ENCODE results near the gene LRBA.

LRBA gene

DNA sequence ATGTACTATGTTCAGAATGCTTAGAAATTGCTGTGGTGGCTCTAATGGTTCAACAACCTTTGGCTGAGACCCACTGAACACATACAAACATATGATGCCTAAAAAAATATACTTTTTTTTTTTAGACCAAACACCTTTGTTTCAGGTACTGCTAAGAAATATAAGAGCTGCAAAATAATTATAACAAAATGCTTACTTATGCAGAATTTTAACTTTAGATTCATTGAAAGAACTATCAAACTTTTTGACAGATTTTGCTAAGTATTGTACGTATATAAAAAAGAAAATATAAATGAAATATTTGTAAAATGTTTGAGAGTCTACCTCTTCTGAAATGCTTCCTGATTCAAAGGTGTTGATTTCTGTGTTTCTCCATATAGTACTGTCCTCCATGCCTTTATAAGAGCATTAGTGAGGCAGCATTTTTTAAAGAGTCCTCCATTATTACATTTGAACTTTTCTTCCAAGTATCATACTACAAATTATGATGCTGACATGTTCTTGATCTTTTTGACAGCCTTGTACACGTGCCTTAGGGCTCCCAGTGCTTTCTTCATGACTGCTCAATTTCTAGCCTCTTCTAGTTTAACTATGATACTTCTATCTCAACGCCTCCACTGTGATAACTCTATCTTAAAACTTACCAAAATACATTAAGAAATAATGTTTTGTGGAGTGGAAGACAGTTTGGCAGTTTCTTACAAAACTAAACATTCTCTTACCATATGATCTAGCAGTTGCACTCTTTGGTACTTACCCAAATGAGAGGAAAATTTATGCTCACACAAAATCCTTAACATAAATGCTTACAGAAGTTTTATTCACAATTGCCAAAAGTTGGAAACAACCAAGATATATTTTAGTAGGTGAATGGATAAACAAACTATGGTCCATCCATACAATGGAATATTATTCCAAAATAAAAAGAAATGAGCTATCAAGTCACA, 645.4 kb downstream of the LRBA start:
- no peak for DNase-seq (ENCODE audit: low read depth in 2 of 2)

DNA sequence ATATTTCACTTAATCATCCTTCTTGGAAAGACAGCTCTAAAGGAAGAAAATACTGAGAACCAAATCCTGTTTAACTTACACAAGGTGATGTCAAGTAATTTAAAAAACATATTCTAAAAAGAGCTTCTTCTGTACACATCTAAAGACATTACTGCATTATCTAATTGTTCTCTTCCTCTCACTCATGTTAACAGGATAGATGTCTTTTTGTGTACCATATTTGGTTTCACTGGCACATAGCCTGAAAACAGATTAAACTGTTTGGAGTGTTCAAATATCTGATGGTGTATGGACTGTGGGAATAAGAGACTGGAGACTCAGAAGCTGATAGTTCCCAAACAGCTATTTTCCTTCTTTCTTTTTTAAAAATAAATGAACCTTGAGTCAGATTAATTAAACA, 646.4 kb downstream of the LRBA start:
- DNase-seq (ENCODE audit: low read depth in 2 of 2) = no peak

DNA sequence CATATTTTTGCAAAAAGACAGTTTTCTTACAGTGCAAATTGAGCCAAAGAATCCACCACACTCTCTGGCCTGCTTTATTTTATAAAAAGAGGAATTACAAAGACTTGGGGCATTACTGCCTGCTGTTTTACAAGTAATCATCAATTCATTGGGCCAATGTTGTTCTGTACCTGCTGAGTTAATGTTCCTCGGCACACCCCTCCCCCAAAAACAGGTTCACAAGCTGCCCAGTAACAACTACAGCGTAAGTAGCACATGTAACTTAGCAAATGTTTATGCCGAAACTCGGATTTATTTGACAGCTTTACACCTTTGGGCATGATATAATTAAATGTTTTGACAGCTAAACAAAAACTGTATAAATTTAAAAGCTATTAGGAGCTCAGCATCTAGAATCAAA, 647.8 kb downstream of the LRBA start:
- DNase-seq (ENCODE audit: low read depth in 2 of 2) = no peak

DNA sequence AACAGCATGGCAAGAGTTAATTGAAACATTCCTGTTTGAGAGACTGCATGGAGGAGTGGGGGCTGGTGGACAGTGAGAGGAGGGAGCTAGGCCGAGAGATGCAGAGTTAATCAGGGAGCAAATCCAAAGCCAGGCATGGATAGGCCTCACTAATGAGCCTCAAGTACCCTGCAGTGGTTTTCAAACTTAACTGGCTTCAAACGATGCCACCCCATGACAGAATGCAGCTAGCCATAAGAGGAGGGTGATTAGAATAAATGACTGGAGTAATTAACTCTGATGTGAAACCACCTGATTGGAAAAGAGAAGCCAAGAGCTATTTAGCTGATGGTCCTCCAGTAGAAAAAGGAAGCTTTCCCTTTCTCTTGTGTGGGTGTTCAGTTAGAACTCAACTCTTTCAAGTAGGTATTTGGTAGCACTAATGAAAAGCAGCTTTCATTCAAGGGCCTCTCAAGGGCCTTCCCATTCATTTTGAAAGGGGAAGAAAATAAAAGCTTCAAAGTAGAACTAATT, 648.5 kb downstream of the LRBA start:
- no peak for DNase-seq (ENCODE audit: low read depth in 2 of 2)

DNA sequence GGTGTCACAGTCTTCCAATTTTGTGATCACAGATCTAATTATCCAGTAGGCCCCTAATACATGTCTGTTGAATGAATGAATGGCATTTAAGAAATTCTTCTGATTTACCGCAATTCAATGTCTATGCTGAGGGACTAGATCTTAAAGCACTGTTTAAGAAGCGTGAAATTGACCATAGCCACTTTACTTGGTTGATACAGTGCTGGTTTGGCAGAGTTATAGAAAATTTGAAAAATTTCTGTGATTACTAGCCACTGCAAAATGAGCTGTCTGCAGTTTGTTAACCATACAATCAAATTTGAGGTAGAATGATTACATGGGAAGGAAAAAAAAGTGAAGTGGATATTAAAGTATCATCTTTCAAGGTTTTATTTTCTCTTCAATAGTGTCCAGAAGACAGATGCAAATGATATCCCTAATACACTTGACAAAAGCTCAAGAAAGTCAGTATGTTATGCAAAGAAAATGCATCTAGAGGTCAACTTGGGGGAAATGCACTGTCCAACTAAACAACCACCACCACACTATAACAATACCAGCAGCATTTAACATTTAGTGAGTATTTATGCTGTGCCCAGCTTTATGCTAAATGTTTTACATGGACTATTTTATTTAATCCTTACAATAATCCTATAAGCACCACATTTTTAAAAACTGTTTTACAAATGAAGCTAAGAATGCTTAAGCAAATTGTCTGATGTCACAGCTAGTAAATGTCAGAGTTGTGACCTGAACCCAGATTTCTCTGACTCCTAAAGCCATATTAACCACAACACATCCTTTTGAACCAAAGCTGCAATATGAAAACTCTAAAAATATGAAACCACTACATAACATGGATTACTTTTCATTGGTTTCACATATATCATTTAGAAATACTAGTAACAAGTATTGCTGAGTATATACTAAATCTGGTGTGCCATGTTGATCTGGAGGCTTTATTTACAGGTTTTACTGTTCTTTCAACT, 651.1 kb downstream of the LRBA start:
- no peak for DNase-seq (ENCODE audit: low read depth in 2 of 2)

DNA sequence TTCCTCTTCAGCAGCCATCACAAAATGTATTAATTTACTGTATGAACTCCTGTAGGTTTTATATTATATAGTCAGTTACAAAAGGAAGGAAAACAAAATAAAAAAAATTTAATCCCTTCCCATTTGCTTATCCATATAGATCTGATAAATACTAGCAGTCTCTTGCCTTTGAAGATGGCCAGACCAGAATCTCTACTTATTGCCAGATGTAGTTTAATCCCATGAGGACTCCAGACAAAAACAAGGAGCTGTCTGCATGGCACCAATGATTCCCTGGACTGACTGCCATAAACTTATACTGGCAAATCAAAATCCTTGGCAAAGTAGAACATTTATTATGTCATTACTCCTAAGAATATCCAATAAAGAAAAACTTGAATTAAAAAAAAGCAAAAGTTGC, 656.4 kb downstream of the LRBA start:
- no peak for DNase-seq (ENCODE audit: low read depth in 2 of 2)

DNA sequence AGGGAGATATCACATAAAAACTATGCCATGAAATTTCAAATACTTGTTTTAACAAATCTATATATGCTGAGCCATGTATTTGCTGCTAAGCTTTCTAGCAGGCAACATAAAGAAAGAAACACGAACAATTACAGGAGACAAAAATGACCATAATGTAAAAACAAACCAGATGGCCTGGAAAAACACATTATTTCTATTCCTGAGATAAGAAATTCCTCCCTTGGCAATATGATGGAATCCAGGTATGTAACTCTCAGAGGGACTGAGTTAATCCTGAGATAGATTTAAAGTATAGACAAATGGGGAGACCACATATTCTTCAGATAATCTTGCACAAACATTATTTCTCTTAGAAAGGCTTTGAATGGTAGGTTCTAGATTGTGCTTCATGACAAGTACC, 657.3 kb downstream of the LRBA start:
- DNase-seq (ENCODE audit: low read depth in 2 of 2) = no peak

DNA sequence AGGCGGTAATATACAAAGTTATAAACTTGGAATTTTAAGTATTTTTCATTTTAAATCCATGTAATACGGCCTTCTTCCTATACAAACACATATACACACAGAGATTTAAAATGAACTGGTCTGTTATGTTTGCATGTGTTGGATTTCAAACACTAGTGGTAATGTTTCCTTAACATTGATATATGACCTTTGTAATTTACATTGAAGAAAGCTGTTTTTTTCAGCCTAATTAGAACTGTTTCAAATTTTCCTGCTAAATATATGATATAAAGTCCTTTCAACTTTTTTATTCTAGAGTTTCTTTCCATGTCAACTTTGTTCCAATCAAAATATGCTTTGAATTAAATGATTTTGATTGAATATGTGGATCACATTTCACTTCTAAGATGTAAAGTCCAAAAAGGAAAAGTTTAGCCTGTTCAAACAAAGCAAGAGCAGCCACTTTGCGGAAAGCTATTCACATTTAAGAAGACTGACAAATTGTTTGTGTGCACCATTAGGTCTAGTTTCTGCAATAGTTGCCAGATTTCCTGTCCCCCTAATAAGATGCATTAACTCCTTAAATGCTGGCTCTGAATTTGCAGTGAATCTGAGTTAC, 659.1 kb downstream of the LRBA start:
- DNase-seq (ENCODE audit: low read depth in 2 of 2) = no peak

DNA sequence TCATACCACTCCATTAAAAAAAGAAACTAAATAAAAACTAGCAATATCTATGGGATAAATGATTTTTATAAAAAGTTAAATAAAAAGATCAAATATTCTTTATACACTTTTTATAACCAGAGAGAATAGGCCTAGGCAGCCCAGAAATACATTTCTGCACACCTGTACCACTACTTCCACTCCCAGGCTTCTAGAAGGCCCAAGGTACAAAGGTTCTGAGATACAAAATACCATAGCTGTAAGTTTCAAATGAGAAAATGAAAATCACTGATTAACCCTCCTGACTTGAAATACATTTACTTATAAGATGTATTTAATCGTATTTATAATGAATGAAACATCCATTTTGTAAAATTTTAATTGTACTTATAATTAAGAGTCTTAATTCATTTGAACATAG, 659.7 kb downstream of the LRBA start:
- no peak for DNase-seq (ENCODE audit: low read depth in 2 of 2)

DNA sequence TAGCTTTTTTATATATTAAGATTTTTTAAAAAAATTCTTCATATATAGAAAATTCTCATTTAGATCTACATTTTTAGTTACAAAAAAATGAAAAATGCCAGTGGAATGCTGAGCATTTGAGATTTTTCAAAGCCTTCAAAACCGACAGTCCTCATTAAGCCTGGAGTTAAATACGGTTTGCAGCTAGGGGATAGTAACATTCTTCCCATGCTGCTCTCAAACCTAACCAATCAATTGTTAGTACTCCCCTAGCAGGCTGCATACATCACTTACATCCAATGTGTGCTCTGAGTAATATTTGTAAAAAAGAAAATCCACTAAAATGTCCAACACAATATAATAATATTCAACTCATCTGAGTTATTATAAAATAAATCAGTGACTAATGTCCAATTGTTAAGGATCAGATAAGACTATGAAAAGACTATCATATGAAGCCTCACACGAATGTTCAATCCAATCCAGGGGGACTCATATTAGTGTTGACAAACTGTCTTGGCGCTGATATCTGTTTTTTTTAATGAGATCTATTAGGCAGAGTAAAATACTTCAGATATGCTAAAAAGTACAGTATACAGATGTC, 660.8 kb downstream of the LRBA start:
- DNase-seq (ENCODE audit: low read depth in 2 of 2) = no peak

DNA sequence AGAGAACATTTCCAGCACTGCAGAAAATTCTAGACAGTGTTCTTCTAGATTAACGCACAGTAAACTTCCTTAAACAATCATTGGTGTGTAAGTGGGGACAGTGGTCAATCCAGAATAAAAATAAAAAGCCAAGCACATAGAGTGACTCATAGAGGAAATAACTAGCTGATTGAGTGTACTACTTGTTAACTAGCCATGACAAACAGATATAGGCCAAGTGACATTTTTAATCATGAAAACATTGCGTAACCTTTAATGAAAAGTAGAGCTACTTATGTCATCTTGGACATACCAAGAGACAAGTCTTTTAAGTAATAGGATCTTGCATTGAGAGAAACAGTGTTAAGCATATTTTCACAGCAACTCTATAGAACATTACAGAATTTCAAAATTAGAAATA, 667.0 kb downstream of the LRBA start:
- no peak for DNase-seq (ENCODE audit: low read depth in 2 of 2)

DNA sequence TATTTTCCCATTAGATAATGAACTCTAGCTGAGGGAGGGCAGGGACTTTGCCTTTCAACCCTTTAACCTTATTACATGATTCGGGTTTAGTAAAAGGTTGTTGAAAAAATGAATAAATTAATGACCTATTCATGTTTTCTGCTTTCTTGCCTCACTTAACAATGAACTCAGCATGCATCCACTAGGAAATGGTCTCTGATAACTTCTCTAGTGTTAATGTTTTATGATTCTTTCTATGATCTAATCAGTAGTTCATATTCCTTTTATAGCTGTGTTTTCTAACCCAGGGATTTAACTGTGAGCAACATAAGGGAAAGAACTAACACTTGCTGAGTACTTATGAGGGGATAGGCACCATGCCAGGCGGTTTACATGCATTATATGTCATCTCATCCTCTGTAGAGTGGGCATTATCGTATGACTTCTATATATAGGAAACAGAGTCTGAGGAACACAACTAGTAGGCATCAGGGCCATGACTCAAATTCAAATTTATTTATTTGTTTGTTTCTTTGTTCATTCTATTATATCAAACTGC, 669.8 kb downstream of the LRBA start:
- DNase-seq (ENCODE audit: low read depth in 2 of 2) = no peak

DNA sequence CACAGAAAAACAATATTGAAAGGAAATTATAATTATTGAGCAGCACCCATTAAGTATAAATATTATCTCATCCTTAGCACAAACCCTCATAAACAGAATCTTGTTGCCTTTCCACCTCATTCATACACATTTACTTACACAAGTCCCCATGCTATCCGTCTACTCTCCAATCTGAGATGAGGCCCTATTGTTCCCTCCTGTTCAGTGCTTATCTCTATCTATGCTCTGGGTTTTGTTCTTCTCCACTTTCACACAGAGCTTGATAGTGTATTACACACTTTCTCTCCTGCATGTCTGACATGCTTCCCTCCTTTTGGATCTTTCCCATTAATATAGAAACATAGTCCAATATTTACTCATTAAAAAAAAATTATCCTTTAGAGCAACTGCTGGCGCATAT, 671.3 kb downstream of the LRBA start:
- DNase-seq (ENCODE audit: low read depth in 2 of 2) = no peak

DNA sequence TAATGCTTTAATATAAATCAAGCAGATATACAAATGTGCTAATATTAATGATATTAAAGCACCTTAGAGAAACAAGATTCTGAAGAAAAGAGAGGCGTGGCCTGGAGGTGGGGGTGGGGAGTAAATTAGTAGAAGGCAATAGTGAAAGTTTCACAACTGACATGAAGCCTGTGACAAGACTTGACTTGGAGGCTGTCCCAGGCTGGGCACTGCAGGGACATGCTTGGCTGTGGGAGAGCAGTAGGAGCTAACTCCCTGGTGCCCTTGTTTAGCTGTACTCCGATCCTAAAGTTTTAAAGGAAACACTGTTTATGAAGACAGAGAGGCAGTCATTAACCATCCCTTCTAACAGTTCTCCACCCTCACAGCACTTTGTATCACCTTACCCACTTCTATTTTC, 672.1 kb downstream of the LRBA start:
- no peak for DNase-seq (ENCODE audit: low read depth in 2 of 2)

DNA sequence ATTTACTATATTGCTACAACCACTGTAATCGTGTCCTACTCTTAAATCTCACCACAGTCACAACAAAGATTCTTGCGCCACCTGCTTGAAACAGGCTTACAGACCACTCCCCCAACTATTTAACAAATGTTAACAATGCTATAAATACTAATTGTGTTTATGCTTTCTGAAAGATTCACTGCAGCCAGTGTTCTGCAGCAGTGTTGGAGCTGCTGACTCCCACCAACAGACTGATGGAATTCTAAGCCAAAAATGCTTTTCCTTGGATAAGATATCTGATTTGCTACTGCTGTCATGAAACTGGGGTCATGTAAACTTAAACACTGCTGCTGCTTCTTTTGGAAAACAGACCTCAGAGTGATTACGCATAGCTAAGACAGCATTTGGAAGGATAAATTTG, 677.4 kb downstream of the LRBA start:
- DNase-seq (ENCODE audit: low read depth in 2 of 2) = no peak

DNA sequence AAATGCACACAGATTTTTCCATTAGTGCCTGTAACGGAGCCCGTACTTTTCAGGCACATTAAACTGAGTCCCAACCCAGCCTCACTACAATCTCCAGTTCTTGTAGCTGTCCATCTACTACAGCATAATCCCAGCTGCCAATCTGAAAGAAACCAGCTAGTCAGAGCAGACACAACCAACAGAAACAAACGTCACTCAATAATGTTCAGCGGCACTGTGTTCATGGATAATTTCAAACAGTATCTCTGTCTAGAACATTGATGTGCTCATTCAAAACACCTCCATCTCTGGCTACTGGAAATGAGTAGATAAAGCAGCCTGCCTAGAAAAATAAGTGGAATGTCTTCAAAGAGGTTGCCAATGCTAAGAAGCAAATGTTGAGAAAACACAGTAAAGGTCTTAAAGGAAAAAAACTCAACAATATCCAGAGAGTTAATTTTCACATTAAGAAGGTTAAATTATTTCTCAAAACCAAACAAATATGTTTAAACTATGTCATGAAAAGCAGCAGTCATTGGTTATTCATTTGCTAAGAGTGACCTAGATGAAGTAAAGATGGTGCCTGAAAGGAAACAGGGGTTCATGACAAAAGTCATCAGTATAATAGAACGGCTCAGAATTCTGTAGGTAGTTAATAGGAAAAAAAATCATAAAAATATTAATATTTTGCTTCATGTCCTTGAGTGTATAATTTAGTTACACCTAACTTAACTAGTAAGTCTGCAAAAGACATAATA, 678.2 kb downstream of the LRBA start:
- no peak for DNase-seq (ENCODE audit: low read depth in 2 of 2)

DNA sequence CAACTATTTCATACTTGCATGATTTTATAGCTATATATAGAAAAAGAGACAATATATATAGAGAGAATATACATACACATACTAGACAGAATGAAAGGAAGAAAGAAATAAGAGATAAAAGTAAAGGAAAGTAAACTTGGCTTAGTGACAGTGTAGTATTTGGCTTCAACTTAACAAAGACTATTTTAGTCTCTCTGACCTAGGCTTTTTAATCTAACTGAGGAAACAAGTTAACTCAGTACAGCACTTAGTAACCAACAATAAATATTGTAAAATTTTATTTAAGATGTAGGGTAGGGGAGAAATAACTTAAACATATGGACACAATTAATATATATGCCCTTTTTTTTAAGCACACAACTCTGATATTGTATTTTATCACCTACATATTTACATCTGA, 682.1 kb downstream of the LRBA start:
- no peak for DNase-seq (ENCODE audit: low read depth in 2 of 2)

DNA sequence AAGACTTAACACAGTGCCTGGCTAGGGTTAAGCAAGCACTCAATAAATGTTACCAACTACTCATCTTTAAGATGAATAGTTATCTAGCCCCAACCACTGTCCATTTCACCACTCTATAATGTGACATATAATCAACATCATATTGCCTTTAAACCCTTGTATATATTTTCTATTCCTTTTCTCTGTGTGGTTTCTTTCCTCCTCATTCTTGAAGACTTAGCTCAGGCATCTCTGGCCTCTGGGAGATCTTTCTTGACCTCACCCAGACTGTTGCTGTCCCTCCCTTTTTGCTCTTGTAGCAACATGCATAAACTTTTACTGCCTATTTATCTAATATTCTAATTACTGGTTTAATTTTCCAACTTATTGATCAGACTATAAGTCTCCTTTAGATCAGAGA, 683.0 kb downstream of the LRBA start:
- no peak for DNase-seq (ENCODE audit: low read depth in 2 of 2)

DNA sequence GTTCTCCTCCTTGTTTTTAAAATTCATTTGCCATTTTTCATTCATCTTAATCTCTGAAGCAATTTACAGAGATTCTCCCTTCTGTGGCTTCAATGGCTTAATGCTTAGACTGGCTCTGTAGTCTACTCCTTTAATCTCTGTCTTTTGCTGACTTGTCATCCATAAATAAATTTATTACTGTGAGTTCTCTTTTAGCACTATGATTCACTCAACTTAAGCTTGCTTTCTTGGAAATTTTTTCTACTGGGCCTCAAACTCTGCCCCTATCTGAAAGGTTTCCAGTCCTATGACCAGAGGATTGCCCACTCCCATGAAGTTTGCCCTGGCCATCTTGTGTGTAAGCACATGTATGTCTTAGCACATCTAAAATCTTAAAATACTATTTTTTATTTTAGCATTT, 685.7 kb downstream of the LRBA start:
- DNase-seq (ENCODE audit: low read depth in 2 of 2) = no peak

DNA sequence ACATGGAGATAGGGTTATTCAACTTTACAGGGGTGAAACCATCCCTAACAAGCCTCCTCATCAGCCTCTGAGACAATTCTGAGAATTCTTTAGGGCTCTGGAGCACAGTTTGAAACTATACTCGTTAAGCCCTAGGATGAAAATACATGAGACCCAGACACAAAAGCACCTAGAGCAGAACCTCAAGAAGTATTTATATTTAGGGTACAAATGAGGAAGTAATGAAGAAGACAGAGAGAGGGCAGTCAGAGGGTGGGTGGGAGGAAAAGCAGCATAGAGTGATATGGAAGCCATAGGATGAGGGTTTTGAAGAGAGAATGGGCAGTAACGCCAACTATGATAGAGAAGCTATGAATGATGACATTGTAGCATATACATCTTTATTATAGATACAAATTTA, 686.6 kb downstream of the LRBA start:
- DNase-seq (ENCODE audit: low read depth in 2 of 2) = no peak

DNA sequence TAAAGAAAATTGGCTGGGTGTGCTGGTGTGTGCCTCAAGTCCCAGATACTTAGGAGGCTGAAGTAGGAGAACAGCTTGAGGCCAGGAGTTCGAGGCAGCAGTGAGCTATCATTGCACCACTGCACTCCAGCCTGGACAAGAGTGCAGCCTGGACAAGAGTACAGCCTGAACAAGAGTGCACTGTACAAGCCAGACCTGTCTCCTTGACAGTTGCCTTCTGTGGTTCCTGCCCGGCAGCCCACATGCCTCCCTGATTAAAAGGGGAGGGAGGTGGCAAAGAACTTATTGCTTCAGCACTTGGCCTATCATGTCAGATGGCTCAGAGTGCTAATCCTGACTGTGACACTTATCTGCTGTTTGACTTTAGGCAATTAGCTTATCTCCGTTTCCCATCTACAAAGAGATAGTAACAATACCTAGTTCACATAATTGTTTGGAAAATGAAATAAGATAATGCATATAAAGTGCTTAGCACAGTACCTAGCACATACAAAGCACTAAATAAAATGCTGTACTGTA, 687.8 kb downstream of the LRBA start:
- no peak for DNase-seq (ENCODE audit: low read depth in 2 of 2)

Measured in stimulated activated CD4-positive, alpha-beta T cell treated with anti-CD3 and anti-CD28 coated beads, Interleukin-1b, Interleukin-23, amount 100 ng/mL, for 1 hour (primary cell).